PC-3 (cell line): ENCODE results near the gene CFAP53. TPM values are rescaled to one million over a fixed set of nuclear protein-coding genes. Genes with fewer than 3 reads are reported as not detected.

ENCODE experiments used
- total RNA-seq: library from RNA; depleted of rRNA; stranded (reverse); fragments of >200 nt; gene quantifications from 2 replicates; pipeline ENCODE4 v1.2.3, GENCODE V29; 2014; rRNA removed

Gene CFAP53
- total RNA-seq, 1 experiment from 2014 or later = not detected

Other genes with a start within 250 kb of the CFAP53 start
- gene MYO5B, start 71.3 kb downstream of the CFAP53 start, total RNA-seq = 10.4 and 10.7 TPM in 2 replicates
- 30.2 and 42.6 TPM in 2 replicates for gene MBD1, start 15.0 kb upstream of the CFAP53 start, total RNA-seq
- 25.4 and 38.2 TPM in 2 replicates for gene CXXC1, start 21.2 kb upstream of the CFAP53 start, total RNA-seq
- gene SKA1, start 108.6 kb upstream of the CFAP53 start, total RNA-seq = 11.6 and 17.2 TPM in 2 replicates